ENCODE measurements around the gene CCP110. TPM values are rescaled to one million over a fixed set of nuclear protein-coding genes. Genes with fewer than 3 reads are reported as not detected.

Gene CCP110
- total RNA-seq, 1 experiment from 2014 or later = 5.4 TPM

- no peak overlapping the region for H3K9ac ChIP-seq (ENCODE audit: low read length)
- H3K9me3 ChIP-seq (ENCODE audit: low read length) = no peaks in the 10 kb centered on the region
- POLR2A ChIA-PET (ENCODE audit: unreplicated experiment) = no interaction called here
- TF ChIP-seq EZH2phosphoT487 (IDR thresholded peaks at IDR 0.05; ENCODE audit: borderline replicate concordance, low read length) (no peak), EZH2 (IDR thresholded peaks at IDR 0.05; ENCODE audit: low read length, unreplicated experiment) (no peak)
- TF ChIP-seq, protein P1, sequence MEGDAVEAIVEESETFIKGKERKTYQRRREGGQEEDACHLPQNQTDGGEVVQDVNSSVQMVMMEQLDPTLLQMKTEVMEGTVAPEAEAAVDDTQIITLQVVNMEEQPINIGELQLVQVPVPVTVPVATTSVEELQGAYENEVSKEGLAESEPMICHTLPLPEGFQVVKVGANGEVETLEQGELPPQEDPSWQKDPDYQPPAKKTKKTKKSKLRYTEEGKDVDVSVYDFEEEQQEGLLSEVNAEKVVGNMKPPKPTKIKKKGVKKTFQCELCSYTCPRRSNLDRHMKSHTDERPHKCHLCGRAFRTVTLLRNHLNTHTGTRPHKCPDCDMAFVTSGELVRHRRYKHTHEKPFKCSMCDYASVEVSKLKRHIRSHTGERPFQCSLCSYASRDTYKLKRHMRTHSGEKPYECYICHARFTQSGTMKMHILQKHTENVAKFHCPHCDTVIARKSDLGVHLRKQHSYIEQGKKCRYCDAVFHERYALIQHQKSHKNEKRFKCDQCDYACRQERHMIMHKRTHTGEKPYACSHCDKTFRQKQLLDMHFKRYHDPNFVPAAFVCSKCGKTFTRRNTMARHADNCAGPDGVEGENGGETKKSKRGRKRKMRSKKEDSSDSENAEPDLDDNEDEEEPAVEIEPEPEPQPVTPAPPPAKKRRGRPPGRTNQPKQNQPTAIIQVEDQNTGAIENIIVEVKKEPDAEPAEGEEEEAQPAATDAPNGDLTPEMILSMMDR (conservative IDR thresholded peaks at IDR 0.05; ENCODE audit: low read depth, low read length) = no peak
- no peaks in the 10 kb centered on the region for H3K9me2 ChIP-seq (replicated peaks; ENCODE audit: low read length)
- ATAC-seq (no peak), DNase-seq (no peak)
- BruUV-seq (replicated peaks) = no TSS peak
- no peaks in the 10 kb centered on the region for H3K27me3 ChIP-seq (ENCODE audit: low read length)
- no peaks in the 10 kb centered on the region for H3F3A ChIP-seq (ENCODE audit: low read length, unreplicated experiment)
- peaks cover 6% of the 10 kb centered on the region for H3K36me3 ChIP-seq (ENCODE audit: low read depth, low read length)
- H3K79me2 ChIP-seq (ENCODE audit: low read length) = no peaks in the 10 kb centered on the region
- no peaks in the 10 kb centered on the region for H4K20me1 ChIP-seq (ENCODE audit: low read length)
- CTCF ChIA-PET = no interaction called here
- H3K27ac ChIP-seq (ENCODE audit: low read length) = no peak overlapping the region
- no peak overlapping the region for H3K4me2 ChIP-seq (ENCODE audit: low read length)
- H2AFZ ChIP-seq (ENCODE audit: low read length) = no peak overlapping the region
- H3K4me1 ChIP-seq (ENCODE audit: insufficient read depth, low read length) = no peaks in the 10 kb centered on the region; the same call in 1 of the 2 replicates
- intact Hi-C loops (cut with micrococcal nuclease) = no loop called here
- H3K4me3 ChIP-seq (ENCODE audit: low read length) = no peak overlapping the region
Observed at GRCh38 chr16:19549673-19550072, 25.9 kb downstream of the CCP110 start.

DNA sequence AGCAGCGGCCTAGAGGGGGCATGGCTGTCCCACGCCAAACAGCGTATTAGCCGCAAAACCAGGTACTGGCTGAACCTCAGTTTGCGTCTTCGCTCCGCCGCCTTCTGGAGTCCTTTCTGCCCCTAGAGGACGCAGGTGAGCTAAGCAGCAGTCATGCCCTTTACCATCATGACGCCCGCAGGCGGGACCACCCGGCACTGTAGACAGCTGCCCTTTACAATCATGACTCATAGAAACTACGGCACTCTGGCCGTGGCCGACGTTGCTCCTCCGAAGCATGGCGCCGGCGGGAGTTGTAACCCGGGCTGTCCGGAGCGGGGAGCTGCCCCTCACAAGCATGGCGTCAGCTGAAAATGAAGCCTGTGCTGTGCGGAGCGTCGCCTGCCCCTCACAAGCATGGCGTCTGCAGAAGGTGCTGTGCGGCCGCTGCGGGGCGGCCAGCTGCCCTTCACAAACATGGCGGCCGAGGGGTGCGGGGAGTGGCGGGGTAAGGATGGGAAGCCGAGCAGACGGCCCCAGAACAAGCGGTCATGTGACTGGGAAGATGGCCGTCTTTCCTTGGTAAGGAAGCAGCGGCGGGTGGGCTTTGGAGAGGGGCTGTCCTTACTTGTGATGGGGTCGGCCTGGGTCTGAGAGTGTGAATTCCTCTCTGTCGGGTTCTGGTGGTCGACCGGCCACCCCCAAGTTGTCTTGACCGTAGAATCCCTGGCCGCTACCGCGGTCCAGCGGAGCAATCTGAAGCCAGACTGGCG, 31.6 kb downstream of the CCP110 start, which contains the start of gene VPS35L:
VPS35L (plus strand) TSS at position 518 of the 752 bp plus-strand sequence; CDS start at position 545, 27 bp downstream.
- Histone ChIP-seq H3K4me3 (ENCODE audit: low read length) (peak within 1 kb of the TSS; percentile 74), H3K9me2 (replicated peaks; ENCODE audit: low read length) (no peaks in the 10 kb centered on the region), H3K27me3 (ENCODE audit: low read length) (no peaks in the 10 kb centered on the region), H3F3A (ENCODE audit: low read length, unreplicated experiment) (no peaks in the 10 kb centered on the region), H3K36me3 (ENCODE audit: low read depth, low read length) (no peaks in the 10 kb centered on the region; the same call in 1 of the 2 replicates), H4K20me1 (ENCODE audit: low read length) (no peaks in the 10 kb centered on the region), H2AFZ (ENCODE audit: low read length) (peak within 1 kb of the TSS; percentile 98), H3K4me2 (ENCODE audit: low read length) (peak within 1 kb of the TSS; percentile 93), H3K9ac (ENCODE audit: low read length) (peak within 1 kb of the TSS; percentile 63), H3K4me1 (ENCODE audit: insufficient read depth, low read length) (no peaks in the 10 kb centered on the region; the same call in 1 of the 2 replicates), H3K79me2 (ENCODE audit: low read length) (no peaks in the 10 kb centered on the region), H3K9me3 (ENCODE audit: low read length) (no peaks in the 10 kb centered on the region), H3K27ac (ENCODE audit: low read length) (no peak within 1 kb of the TSS)
- ChIA-PET POLR2A (ENCODE audit: unreplicated experiment) (interaction anchor here (0.6 kb wide), 2 partner anchors 140 to 1313 kb away, joined by 3 read pairs; no protein-coding TSS in a partner anchor), CTCF (interaction anchor here (1.0 kb wide), 2 partner anchors 31 to 136 kb away, joined by 3 to 14 read pairs; no protein-coding TSS in a partner anchor)
- ATAC-seq (peak; percentile 98), DNase-seq (peak; percentile 91)
- TF ChIP-seq EZH2 (IDR thresholded peaks at IDR 0.05; ENCODE audit: low read length, unreplicated experiment) = no peak
- TF ChIP-seq, protein P1 (conservative IDR thresholded peaks at IDR 0.05; ENCODE audit: low read depth, low read length) = peak; percentile 61
- no peak for TF ChIP-seq EZH2phosphoT487 (IDR thresholded peaks at IDR 0.05; ENCODE audit: borderline replicate concordance, low read length)
- intact Hi-C loops (cut with micrococcal nuclease) = loop anchor here (5.0 kb wide), 2 partner anchors 33 to 332 kb away; partner anchors contain the start of genes CCP110 and GDE1
- BruUV-seq (replicated peaks) = no TSS peak
